GM06990 (cell line): Measurements from ENCODE around the gene ZNF687.

Experiments
- DNase-seq: peaks from one replicate; pipeline ENCODE4 v3.0.0-alpha.2; 2011; ENCODE audit not compliant: insufficient read length; ENCODE audit errors: extremely low read depth
- H3K27me3 ChIP-seq: replicated peaks from 2 replicates; pipeline ENCODE4 v1.6.0; 2011; ENCODE audit warnings: low read length; ENCODE audit not compliant: control insufficient read depth, insufficient read depth
- H3K36me3 ChIP-seq: 2 replicates; pipeline ENCODE4 v1.5.1; 2011; ENCODE audit warnings: low read length; ENCODE audit not compliant: control insufficient read depth, insufficient read depth
- H3K4me3 ChIP-seq: replicated peaks from 2 replicates; pipeline ENCODE4 v1.5.1; 2011; ENCODE audit warnings: low read depth, mild to moderate bottlenecking, control low read depth, low read length
- TF ChIP-seq, protein P1 (sequence below): IDR thresholded peaks from 2 replicates; pipeline ENCODE4 v1.5.1; 2011; ENCODE audit warnings: low read length, control low read depth, mild to moderate bottlenecking, inconsistent platforms; ENCODE audit not compliant: insufficient read depth, poor library complexity, severe bottlenecking

ZNF687 gene, protein sequence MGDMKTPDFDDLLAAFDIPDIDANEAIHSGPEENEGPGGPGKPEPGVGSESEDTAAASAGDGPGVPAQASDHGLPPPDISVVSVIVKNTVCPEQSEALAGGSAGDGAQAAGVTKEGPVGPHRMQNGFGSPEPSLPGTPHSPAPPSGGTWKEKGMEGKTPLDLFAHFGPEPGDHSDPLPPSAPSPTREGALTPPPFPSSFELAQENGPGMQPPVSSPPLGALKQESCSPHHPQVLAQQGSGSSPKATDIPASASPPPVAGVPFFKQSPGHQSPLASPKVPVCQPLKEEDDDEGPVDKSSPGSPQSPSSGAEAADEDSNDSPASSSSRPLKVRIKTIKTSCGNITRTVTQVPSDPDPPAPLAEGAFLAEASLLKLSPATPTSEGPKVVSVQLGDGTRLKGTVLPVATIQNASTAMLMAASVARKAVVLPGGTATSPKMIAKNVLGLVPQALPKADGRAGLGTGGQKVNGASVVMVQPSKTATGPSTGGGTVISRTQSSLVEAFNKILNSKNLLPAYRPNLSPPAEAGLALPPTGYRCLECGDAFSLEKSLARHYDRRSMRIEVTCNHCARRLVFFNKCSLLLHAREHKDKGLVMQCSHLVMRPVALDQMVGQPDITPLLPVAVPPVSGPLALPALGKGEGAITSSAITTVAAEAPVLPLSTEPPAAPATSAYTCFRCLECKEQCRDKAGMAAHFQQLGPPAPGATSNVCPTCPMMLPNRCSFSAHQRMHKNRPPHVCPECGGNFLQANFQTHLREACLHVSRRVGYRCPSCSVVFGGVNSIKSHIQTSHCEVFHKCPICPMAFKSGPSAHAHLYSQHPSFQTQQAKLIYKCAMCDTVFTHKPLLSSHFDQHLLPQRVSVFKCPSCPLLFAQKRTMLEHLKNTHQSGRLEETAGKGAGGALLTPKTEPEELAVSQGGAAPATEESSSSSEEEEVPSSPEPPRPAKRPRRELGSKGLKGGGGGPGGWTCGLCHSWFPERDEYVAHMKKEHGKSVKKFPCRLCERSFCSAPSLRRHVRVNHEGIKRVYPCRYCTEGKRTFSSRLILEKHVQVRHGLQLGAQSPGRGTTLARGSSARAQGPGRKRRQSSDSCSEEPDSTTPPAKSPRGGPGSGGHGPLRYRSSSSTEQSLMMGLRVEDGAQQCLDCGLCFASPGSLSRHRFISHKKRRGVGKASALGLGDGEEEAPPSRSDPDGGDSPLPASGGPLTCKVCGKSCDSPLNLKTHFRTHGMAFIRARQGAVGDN

DNA sequence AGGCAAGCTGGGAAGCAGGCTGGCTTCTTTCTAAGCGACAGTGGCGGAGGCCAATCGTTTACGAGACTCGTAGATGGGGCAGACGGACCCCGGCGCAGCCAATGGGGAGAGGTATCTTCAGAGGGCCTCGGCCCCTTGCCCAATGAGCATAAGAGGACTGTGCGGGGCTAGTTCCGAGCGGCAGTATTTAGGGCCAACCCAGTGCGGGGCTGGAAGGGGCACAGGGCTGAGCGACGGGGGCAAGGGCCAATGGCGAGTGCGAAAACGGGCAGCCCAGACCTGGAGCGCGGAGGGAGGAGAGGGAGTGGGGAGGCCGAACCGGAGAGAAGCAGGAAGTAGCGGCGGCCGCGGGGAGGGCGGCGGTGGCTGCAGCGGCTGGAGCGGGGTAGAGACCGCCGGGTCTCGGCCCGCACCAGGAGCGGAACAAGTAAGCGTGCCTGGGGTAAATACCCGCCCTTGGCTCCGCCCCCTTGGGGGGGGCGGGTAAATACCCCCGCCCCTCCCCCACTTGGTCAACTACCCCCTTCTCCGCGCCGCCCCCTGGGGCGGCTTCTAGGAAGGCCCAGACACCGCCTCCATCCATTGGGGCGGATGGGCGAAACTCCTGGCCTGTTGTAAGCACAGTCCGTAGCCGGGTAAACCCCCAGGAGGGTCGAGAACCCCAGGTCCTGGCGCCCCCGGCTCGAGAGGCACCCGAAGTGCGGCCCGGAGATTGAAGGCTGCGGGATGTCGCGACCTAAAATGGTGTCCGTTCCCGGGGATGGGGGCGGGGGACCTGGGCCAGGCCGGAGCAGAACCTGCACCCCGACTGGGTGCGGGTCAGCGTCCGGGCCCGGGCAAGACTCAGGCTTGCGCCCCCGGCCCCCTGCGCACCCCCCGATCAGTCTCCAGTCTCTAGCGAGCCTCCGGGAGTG is at the start of gene ZNF687:
TSS of gene ZNF687 (plus strand) at position 331 of the 914 bp plus-strand sequence. CDS start 3,993 bp downstream, outside the sequence.
- no peaks in the 10 kb centered on the region for H3K27me3 ChIP-seq

DNA sequence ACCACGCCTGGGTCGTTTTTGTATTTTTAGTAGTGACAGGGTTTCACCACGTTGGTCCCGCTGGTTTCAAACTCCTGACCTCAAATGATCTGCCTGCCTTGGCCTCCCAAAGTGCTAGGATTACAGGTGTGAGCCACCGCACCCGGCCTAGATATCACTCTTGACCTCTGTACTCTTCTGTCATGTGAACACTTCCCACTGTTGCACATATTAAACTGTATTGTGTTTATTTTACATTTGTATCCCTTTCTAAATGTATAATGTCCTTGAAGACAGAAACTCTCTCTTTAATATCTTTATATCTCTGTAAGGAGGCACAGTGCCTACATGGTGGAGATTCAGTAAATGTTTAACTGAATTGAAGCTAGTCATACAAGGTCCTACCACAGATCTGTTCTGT is 46.9 kb upstream of the ZNF687 start:
- no peaks in the 10 kb centered on the region for H3K27me3 ChIP-seq
- no peak for DNase-seq
- TF ChIP-seq, protein P1, sequence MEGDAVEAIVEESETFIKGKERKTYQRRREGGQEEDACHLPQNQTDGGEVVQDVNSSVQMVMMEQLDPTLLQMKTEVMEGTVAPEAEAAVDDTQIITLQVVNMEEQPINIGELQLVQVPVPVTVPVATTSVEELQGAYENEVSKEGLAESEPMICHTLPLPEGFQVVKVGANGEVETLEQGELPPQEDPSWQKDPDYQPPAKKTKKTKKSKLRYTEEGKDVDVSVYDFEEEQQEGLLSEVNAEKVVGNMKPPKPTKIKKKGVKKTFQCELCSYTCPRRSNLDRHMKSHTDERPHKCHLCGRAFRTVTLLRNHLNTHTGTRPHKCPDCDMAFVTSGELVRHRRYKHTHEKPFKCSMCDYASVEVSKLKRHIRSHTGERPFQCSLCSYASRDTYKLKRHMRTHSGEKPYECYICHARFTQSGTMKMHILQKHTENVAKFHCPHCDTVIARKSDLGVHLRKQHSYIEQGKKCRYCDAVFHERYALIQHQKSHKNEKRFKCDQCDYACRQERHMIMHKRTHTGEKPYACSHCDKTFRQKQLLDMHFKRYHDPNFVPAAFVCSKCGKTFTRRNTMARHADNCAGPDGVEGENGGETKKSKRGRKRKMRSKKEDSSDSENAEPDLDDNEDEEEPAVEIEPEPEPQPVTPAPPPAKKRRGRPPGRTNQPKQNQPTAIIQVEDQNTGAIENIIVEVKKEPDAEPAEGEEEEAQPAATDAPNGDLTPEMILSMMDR: no peak
- peaks cover 31% of the 10 kb centered on the region for H3K36me3 ChIP-seq
- no peak overlapping the region for H3K4me3 ChIP-seq

More for the DNA sequence above, at the start of gene ZNF687:
- Histone ChIP-seq H3K4me3 (peak within 1 kb of the TSS; percentile 76), H3K36me3 (peaks cover 16% of the 10 kb centered on the region)
- peak; percentile 99 for DNase-seq
- TF ChIP-seq, protein P1: no peak

DNA sequence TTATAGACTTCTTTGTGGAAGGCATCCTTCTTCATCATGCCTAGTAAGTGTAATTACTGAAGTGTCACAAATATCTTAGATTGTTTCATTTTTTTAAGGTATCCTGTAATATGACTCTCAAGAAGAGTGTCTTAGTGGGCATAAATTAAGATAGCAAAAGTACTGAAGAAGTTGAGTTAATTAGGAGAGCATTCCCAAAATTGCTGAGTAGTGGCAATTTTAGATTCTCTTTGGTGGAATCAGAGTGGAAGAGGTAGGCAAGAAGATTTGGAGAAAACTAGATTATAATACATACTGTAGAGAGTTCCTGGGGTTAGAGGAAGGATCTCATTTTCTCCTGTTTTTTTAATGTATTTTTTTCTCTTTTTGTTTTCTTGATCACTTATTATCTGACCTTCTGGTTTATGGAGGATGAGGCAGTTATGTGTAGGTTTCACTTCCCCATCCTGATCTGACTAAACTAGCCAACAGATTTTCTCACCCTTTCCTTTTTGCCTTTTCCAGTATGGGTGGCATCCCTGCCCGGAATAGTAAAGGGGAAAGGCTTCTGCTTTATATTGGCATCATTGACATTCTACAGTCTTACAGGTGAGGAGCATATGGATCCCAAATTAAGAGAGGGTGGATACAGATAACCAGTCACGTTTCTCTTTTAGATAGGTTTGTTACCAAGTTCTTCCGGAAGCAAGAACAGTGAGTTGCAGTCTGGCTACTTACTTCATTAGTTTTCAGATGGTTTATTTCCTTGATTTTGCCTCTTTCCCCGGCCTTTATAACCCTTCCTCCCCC is 44.2 kb upstream of the ZNF687 start:
- TF ChIP-seq, protein P1: no peak
- no peak overlapping the region for H3K4me3 ChIP-seq
- H3K36me3 ChIP-seq: peaks cover 23% of the 10 kb centered on the region
- no peak for DNase-seq
- no peaks in the 10 kb centered on the region for H3K27me3 ChIP-seq

DNA sequence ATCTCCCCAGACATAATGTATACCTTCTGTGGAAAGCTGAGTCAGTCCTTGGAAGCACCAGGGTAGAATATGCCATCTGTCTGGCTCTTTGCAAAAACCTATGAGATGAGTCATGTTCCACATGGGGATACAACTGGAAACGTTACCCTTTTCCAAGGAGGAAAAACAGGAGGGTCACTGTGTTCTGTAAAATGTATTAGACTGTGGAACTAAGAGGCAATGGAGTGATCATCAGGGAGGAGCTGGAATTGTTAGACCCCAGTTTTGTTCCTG is 43.7 kb upstream of the ZNF687 start:
- no peaks in the 10 kb centered on the region for H3K27me3 ChIP-seq
- TF ChIP-seq, protein P1: no peak
- no peak overlapping the region for H3K4me3 ChIP-seq
- H3K36me3 ChIP-seq: peaks cover 23% of the 10 kb centered on the region
- no peak for DNase-seq
